ENCODE measurements around the gene RALGDS.
A peak's percentile ranks its signal among the peaks of the same experiment; 100 is the strongest.

- TF ChIP-seq, protein P1, sequence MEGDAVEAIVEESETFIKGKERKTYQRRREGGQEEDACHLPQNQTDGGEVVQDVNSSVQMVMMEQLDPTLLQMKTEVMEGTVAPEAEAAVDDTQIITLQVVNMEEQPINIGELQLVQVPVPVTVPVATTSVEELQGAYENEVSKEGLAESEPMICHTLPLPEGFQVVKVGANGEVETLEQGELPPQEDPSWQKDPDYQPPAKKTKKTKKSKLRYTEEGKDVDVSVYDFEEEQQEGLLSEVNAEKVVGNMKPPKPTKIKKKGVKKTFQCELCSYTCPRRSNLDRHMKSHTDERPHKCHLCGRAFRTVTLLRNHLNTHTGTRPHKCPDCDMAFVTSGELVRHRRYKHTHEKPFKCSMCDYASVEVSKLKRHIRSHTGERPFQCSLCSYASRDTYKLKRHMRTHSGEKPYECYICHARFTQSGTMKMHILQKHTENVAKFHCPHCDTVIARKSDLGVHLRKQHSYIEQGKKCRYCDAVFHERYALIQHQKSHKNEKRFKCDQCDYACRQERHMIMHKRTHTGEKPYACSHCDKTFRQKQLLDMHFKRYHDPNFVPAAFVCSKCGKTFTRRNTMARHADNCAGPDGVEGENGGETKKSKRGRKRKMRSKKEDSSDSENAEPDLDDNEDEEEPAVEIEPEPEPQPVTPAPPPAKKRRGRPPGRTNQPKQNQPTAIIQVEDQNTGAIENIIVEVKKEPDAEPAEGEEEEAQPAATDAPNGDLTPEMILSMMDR (IDR thresholded peaks at IDR 0.05 in 4 of 5, conservative IDR thresholded peaks at IDR 0.05 in 1 of 5), result no peak
- peak in 1 of 2 donors; percentile 13 for TF ChIP-seq POLR2A (IDR thresholded peaks at IDR 0.05)
Measured at GRCh38 chr9:133115604-133116345, 5.3 kb downstream of the RALGDS start.

Measured in gastrocnemius medialis (tissue), 4 donors.